DOHH2 (cell line): Measurements from ENCODE around the gene ODAD4.

ENCODE experiments used
- H3F3A ChIP-seq: fragments of 200-600 bp; sonication (generic), shearing (Covaris generic); 2 replicates; pipeline ENCODE4 v1.6.0; 2016; ENCODE audit warnings: antibody characterized with exemption, mild to moderate bottlenecking; ENCODE audit not compliant: control insufficient read depth, insufficient read depth
- H3K27ac ChIP-seq: fragments of 200-600 bp; sonication (generic); 2 replicates; pipeline ENCODE4 v1.5.1; 2014; ENCODE audit warnings: low read depth, mild to moderate bottlenecking, low read length, moderate library complexity
- H3K27me3 ChIP-seq: fragments of 200-600 bp; sonication (generic); 2 replicates; pipeline ENCODE4 v1.6.1; 2014; ENCODE audit warnings: mild to moderate bottlenecking, low read length, mixed read lengths; ENCODE audit not compliant: control insufficient read depth
- H3K36me3 ChIP-seq: fragments of 200-600 bp; sonication (generic); 2 replicates; pipeline ENCODE4 v1.6.1; 2014; ENCODE audit warnings: mild to moderate bottlenecking, low read length, moderate library complexity, mixed read lengths; ENCODE audit not compliant: control insufficient read depth
- H3K4me1 ChIP-seq: fragments of 200-600 bp; sonication (generic); 2 replicates; pipeline ENCODE4 v1.6.1; 2014; ENCODE audit warnings: mild to moderate bottlenecking, low read length, mixed read lengths; ENCODE audit not compliant: control insufficient read depth
- H3K4me2 ChIP-seq: fragments of 200-600 bp; sonication (generic); 2 replicates; pipeline ENCODE4 v1.6.0; 2014; ENCODE audit warnings: mild to moderate bottlenecking, low read length, moderate library complexity
- H3K4me3 ChIP-seq: fragments of 200-600 bp; sonication (generic); 2 replicates; pipeline ENCODE4 v1.5.1; 2014; ENCODE audit warnings: mild to moderate bottlenecking, low read length, mixed read lengths
- H3K79me2 ChIP-seq: fragments of 200-600 bp; sonication (generic); 2 replicates; pipeline ENCODE4 v1.6.1; 2014; ENCODE audit warnings: mild to moderate bottlenecking, low read length, mixed read lengths; ENCODE audit not compliant: control insufficient read depth
- H3K9me2 ChIP-seq: fragments of 200-600 bp; sonication (generic); replicated peaks from 2 replicates; pipeline ENCODE4 v1.6.1; 2014; ENCODE audit warnings: mild to moderate bottlenecking, low read length, mixed read lengths; ENCODE audit not compliant: control insufficient read depth
- H3K9me3 ChIP-seq: fragments of 200-600 bp; sonication (generic); 2 replicates; pipeline ENCODE4 v1.6.1; 2014; ENCODE audit warnings: antibody characterized with exemption, low read length, mixed read lengths; ENCODE audit not compliant: control insufficient read depth, insufficient read depth
- H4K20me1 ChIP-seq: fragments of 200-600 bp; sonication (generic); 2 replicates; pipeline ENCODE4 v1.6.0; 2014; ENCODE audit warnings: low read depth, mild to moderate bottlenecking, antibody characterized with exemption, low read length, moderate library complexity; ENCODE audit not compliant: control insufficient read depth, insufficient read depth
- EZH2phosphoT487 ChIP-seq: fragments of 200-600 bp; sonication (generic); IDR thresholded peaks from 2 replicates; pipeline ENCODE4 v1.6.1; 2017; ENCODE audit warnings: borderline replicate concordance, mild to moderate bottlenecking, antibody characterized with exemption, low read length, moderate library complexity, mixed read lengths
- TF ChIP-seq, protein P1 (sequence below): fragments of 200-600 bp; sonication (generic); IDR thresholded peaks from one replicate; pipeline ENCODE4 v1.5.1; 2014; ENCODE audit warnings: antibody characterized with exemption, mild to moderate bottlenecking, low read depth, low read length; ENCODE audit not compliant: poor library complexity, severe bottlenecking

The ODAD4 gene

DNA sequence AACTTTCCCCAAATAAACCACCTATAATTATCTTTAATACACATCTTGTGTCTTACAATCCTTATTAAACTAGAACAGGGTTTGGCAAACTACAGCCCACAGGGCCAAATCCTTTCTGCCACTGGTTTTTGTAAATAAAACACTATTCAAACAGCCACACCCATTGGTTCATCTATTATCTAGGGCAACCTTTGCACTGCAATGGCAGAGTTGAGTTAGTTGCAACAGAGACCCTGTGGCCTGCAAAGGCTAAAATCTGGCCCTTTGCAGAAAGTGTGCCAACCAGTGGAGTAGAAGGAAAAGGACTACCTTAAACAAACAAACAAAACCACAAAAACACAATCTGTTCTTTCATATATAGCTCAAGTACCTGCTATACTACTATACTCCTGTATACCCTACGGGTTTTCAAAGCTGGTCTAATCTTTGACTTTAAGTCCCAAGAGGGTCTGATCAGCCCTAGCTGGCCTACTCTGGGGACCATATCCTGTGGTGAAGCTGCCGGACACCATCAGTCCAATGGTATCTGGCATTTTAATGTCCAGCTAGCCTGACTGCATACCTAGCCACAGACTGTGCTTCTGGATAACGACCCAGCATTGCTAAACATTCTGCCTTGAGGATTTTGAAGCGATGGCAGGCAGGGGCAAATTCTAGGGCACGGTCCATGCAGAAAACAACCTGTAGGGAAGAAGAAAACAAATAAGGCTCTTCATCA, 59.4 kb downstream of the ODAD4 start:
- Histone ChIP-seq H3K27me3 (no peaks in the 10 kb centered on the region), H3K36me3 (peaks cover 93% of the 10 kb centered on the region), H3F3A (0 out of 2 replicates have a peak, but pooled peaks cover 3% of the 10 kb centered on the region), H4K20me1 (no peaks in the 10 kb centered on the region; the same call in 1 of the 2 replicates), H3K9me2 (no peaks in the 10 kb centered on the region), H3K79me2 (no peaks in the 10 kb centered on the region), H3K4me1 (peaks cover 12% of the 10 kb centered on the region), H3K4me3 (no peak overlapping the region), H3K27ac (no peak overlapping the region), H3K9me3 (no peaks in the 10 kb centered on the region), H3K4me2 (no peak overlapping the region)
- TF ChIP-seq, protein P1, sequence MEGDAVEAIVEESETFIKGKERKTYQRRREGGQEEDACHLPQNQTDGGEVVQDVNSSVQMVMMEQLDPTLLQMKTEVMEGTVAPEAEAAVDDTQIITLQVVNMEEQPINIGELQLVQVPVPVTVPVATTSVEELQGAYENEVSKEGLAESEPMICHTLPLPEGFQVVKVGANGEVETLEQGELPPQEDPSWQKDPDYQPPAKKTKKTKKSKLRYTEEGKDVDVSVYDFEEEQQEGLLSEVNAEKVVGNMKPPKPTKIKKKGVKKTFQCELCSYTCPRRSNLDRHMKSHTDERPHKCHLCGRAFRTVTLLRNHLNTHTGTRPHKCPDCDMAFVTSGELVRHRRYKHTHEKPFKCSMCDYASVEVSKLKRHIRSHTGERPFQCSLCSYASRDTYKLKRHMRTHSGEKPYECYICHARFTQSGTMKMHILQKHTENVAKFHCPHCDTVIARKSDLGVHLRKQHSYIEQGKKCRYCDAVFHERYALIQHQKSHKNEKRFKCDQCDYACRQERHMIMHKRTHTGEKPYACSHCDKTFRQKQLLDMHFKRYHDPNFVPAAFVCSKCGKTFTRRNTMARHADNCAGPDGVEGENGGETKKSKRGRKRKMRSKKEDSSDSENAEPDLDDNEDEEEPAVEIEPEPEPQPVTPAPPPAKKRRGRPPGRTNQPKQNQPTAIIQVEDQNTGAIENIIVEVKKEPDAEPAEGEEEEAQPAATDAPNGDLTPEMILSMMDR = no peak

DNA sequence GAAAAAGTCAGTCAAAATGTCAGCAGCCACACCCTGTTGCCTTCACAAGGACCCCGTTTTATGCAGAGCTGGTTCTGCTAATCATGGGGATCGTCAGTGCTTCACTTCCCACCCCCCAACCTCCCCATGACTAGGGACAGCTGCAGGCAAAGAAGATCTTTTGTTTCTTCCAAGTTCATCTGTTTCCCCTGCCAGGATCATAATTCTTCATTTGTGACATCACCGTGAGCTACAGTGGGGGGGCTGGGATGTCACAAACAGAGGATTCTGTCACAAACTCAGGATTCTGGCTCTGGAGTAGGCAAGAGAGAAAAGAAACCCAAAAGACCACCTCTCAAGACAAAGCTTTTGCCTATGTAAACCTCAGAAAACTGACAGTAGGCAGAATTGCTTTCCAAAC, 62.2 kb downstream of the ODAD4 start:
- Histone ChIP-seq H3K27ac (no peak overlapping the region), H4K20me1 (peaks cover 3% of the 10 kb centered on the region; the same call in 1 of the 2 replicates), H3K9me3 (no peaks in the 10 kb centered on the region), H3K4me1 (peaks cover 26% of the 10 kb centered on the region), H3K4me3 (no peak overlapping the region), H3F3A (peaks cover 10% of the 10 kb centered on the region), H3K79me2 (peaks cover 3% of the 10 kb centered on the region; the same call in 1 of the 2 replicates), H3K9me2 (no peaks in the 10 kb centered on the region), H3K4me2 (no peak overlapping the region), H3K36me3 (peaks cover 96% of the 10 kb centered on the region), H3K27me3 (no peaks in the 10 kb centered on the region)
- TF ChIP-seq, protein P1 = no peak
- TF ChIP-seq EZH2phosphoT487 = no peak

DNA sequence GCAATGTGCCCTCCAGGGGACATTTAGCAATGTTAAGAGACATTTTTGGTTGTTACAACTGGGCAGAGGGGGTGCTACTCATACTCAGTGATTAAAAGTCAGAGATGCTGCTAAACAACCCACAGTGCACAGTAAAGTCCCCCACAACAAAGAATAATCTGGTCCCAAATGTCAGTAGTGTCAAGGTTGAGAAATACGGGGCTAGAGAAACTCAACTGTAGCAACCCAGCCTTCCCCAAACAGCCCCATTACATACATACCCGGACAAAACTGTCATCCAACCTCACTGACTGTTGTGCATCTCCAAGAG, 66.4 kb downstream of the ODAD4 start:
- peak overlapping the region; percentile 62 for H3K27ac ChIP-seq
- H3K4me1 ChIP-seq = peaks cover 33% of the 10 kb centered on the region
- no peaks in the 10 kb centered on the region for H3K27me3 ChIP-seq
- H3K4me2 ChIP-seq = peak overlapping the region; percentile 44
- peaks cover 90% of the 10 kb centered on the region for H3K36me3 ChIP-seq
- TF ChIP-seq, protein P1 = no peak
- TF ChIP-seq EZH2phosphoT487 = no peak
- peaks cover 20% of the 10 kb centered on the region for H3K79me2 ChIP-seq
- H3F3A ChIP-seq = peaks cover 7% of the 10 kb centered on the region
- H4K20me1 ChIP-seq = peaks cover 3% of the 10 kb centered on the region; the same call in 1 of the 2 replicates
- H3K9me2 ChIP-seq = no peaks in the 10 kb centered on the region
- no peaks in the 10 kb centered on the region for H3K9me3 ChIP-seq
- no peak overlapping the region; the same call in 1 of the 2 replicates for H3K4me3 ChIP-seq
